Kidney epithelial cell (primary cell): ENCODE data around the gene CRTAC1. TPM values are rescaled to one million over a fixed set of nuclear protein-coding genes. Genes with fewer than 3 reads are reported as not detected.

Experiments
- DNase-seq: peaks from one replicate; pipeline ENCODE4 v3.0.0-alpha.2; 2010; ENCODE audit warnings: low read depth
- H3K27me3 ChIP-seq: 2 replicates; pipeline ENCODE4 v1.6.0; 2011; ENCODE audit warnings: low read length; ENCODE audit not compliant: control insufficient read depth, insufficient read depth
- H3K36me3 ChIP-seq: 2 replicates; pipeline ENCODE4 v1.5.1; 2011; ENCODE audit warnings: low read length; ENCODE audit not compliant: control insufficient read depth, insufficient read depth
- H3K4me3 ChIP-seq: 2 replicates; pipeline ENCODE4 v1.5.1; 2011; ENCODE audit warnings: low read depth, mild to moderate bottlenecking, control low read depth, low read length
- CTCF ChIP-seq: IDR thresholded peaks from 2 replicates; pipeline ENCODE4 v1.5.1; 2011; ENCODE audit warnings: mild to moderate bottlenecking, moderate library complexity, low read length, control low read depth, inconsistent platforms; ENCODE audit not compliant: insufficient read depth, poor library complexity, severe bottlenecking
- total RNA-seq: library from RNA; depleted of rRNA; stranded (reverse); fragments of >200 nt; gene quantifications from 2 replicates; pipeline ENCODE4 v1.2.3, GENCODE V29; 2015

CRTAC1 gene
- total RNA-seq, 1 donor from 2014 or later, result 3.2 TPM

- no peak for TF ChIP-seq CTCF
- Histone ChIP-seq H3K4me3 (no peak overlapping the region), H3K36me3 (no peaks in the 10 kb centered on the region), H3K27me3 (peaks cover 5% of the 10 kb centered on the region)
- no peak for DNase-seq
Observed at GRCh38 chr10:97910661-97911060, 119.8 kb downstream of the CRTAC1 start.

GRCh38 chr10:97907830-97908229, 122.6 kb downstream of the CRTAC1 start:
- DNase-seq, result no peak
- H3K4me3 ChIP-seq, result no peak overlapping the region
- no peak for TF ChIP-seq CTCF
- peaks cover 2% of the 10 kb centered on the region for H3K27me3 ChIP-seq
- H3K36me3 ChIP-seq, result no peaks in the 10 kb centered on the region

- Histone ChIP-seq H3K4me3 (no peak overlapping the region), H3K27me3 (peaks cover 2% of the 10 kb centered on the region), H3K36me3 (no peaks in the 10 kb centered on the region)
- TF ChIP-seq CTCF, result no peak
- DNase-seq, result no peak
Observed at GRCh38 chr10:97907211-97907610, 123.2 kb downstream of the CRTAC1 start.

- DNase-seq, result no peak
Observed at GRCh38 chr10:97905276-97905675, 125.1 kb downstream of the CRTAC1 start.

GRCh38 chr10:97904576-97904975, 125.8 kb downstream of the CRTAC1 start:
- no peak for TF ChIP-seq CTCF
- DNase-seq, result no peak
- H3K4me3 ChIP-seq, result no peak overlapping the region
- H3K27me3 ChIP-seq, result peaks cover 2% of the 10 kb centered on the region
- no peaks in the 10 kb centered on the region for H3K36me3 ChIP-seq

More at GRCh38 chr10:97905276-97905675, 125.1 kb downstream of the CRTAC1 start:
- peaks cover 2% of the 10 kb centered on the region for H3K27me3 ChIP-seq
- H3K4me3 ChIP-seq, result no peak overlapping the region
- no peaks in the 10 kb centered on the region for H3K36me3 ChIP-seq
- no peak for TF ChIP-seq CTCF

GRCh38 chr10:97904018-97904381, 126.4 kb downstream of the CRTAC1 start:
- no peak for TF ChIP-seq CTCF
- Histone ChIP-seq H3K27me3 (peaks cover 2% of the 10 kb centered on the region), H3K36me3 (no peaks in the 10 kb centered on the region), H3K4me3 (no peak overlapping the region)
- no peak for DNase-seq
